H1 (cell line): ENCODE results near the gene ALKBH3. TPM values are rescaled to one million over a fixed set of nuclear protein-coding genes. Genes with fewer than 3 reads are reported as not detected.

Experiments used
- CTCF ChIA-PET: fragments of 300-600 bp; sonication (Branson Sonifier 250); formaldehyde crosslinking; loops from one replicate; lab custom pipeline; 2021; ENCODE audit not compliant: partially characterized antibody; lab: Charles Lee
- POLR2A ChIA-PET: fragments of 300-600 bp; sonication (Branson Sonifier 250); formaldehyde crosslinking; loops from one replicate; lab custom pipeline; 2021; ENCODE audit warnings: inconsistent platforms; ENCODE audit not compliant: partially characterized antibody; lab: Charles Lee
- DNase-seq, 2 experiments: peaks; one replicate each; pipeline versions ENCODE4 v3.0.0 to v3.0.0-alpha.2; 2010 to 2022; ENCODE audit warnings: low spot score in 2 of 2, low read depth in 1 of 2, mixed read lengths in 1 of 2
- FAIRE-seq: peaks from 2 replicates; lab custom pipeline; 2011; peaks lifted over from hg19 to GRCh38; lab: Jason Lieb, UNC
- H2AFZ ChIP-seq: 2 replicates; pipeline ENCODE4 v1.8.1; 2012; ENCODE audit warnings: low read length, inconsistent platforms
- H2AK5ac ChIP-seq: 2 replicates; pipeline ENCODE4 v1.6.1; 2013; ENCODE audit warnings: low read depth, low read length
- H2BK120ac ChIP-seq: replicated peaks from 2 replicates; pipeline ENCODE3; 2013; ENCODE audit warnings: low read depth, low read length, inconsistent platforms
- H2BK12ac ChIP-seq: 2 replicates; pipeline ENCODE4 v1.6.1; 2013; ENCODE audit warnings: low read depth, low read length
- H2BK15ac ChIP-seq: 2 replicates; pipeline ENCODE4 v1.6.1; 2013; ENCODE audit warnings: low read length
- H2BK20ac ChIP-seq: 2 replicates; pipeline ENCODE4 v1.6.1; 2013; ENCODE audit warnings: low read length
- H2BK5ac ChIP-seq: 2 replicates; pipeline ENCODE4 v1.6.1; 2013; ENCODE audit warnings: low read depth, low read length
- H3K14ac ChIP-seq: 2 replicates; pipeline ENCODE4 v1.6.1; 2013; ENCODE audit warnings: inconsistent platforms; ENCODE audit not compliant: insufficient read length
- H3K18ac ChIP-seq: 2 replicates; pipeline ENCODE4 v1.6.1; 2013; ENCODE audit warnings: low read length; ENCODE audit errors: extremely low read depth
- H3K23ac ChIP-seq: 2 replicates; pipeline ENCODE4 v1.6.1; 2013; ENCODE audit warnings: inconsistent platforms; ENCODE audit not compliant: insufficient read length
- H3K23me2 ChIP-seq: 2 replicates; pipeline ENCODE4 v1.6.1; 2013; ENCODE audit warnings: low read depth, low read length
- H3K27ac ChIP-seq: 2 replicates; pipeline ENCODE4 v1.6.1; 2011; ENCODE audit warnings: low read depth, low read length, inconsistent platforms
- H3K27me3 ChIP-seq, 4 experiments: replicated peaks in 1 of 4; 1 replicate in 1 of 4; 2 replicates in 3 of 4; pipeline versions ENCODE4 v1.6.1 to v1.8.1; 2011 to 2013; ENCODE audit warnings: low read length in 3 of 4, mild to moderate bottlenecking in 3 of 4, inconsistent platforms in 2 of 4, mixed read lengths in 2 of 4, moderate library complexity in 1 of 4; ENCODE audit not compliant: control insufficient read depth in 3 of 4, insufficient read depth in 3 of 4; ENCODE audit errors: extremely low read depth in 1 of 4
- H3K36me3 ChIP-seq, 4 experiments: 2 replicates each; pipeline versions ENCODE4 v1.6.1 to v1.8.1; 2011 to 2013; ENCODE audit warnings: mild to moderate bottlenecking in 4 of 4, low read length in 3 of 4, moderate library complexity in 2 of 4, control low read depth in 1 of 4, inconsistent platforms in 1 of 4; ENCODE audit not compliant: insufficient read depth in 4 of 4, control insufficient read depth in 2 of 4
- H3K4ac ChIP-seq: replicated peaks from 2 replicates; pipeline ENCODE3; 2013; ENCODE audit warnings: low read length, low read depth, mixed read lengths, inconsistent platforms; ENCODE audit not compliant: insufficient read length
- H3K4me1 ChIP-seq, 4 experiments: replicated peaks in 1 of 4; 1 replicate in 1 of 4; 2 replicates in 3 of 4; pipeline versions ENCODE4 v1.6.1 to v1.8.1; 2011 to 2013; ENCODE audit warnings: low read length in 3 of 4, inconsistent platforms in 2 of 4, mixed read lengths in 1 of 4; ENCODE audit not compliant: insufficient read depth in 4 of 4, control insufficient read depth in 3 of 4
- H3K4me2 ChIP-seq, 2 experiments: 2 replicates each; pipeline versions ENCODE4 v1.6.1 to v1.8.1; 2011 to 2013; ENCODE audit warnings: low read depth in 2 of 2, low read length in 2 of 2, control low read depth in 1 of 2, inconsistent platforms in 1 of 2, mild to moderate bottlenecking in 1 of 2; ENCODE audit not compliant: insufficient read depth in 1 of 2
- H3K4me3 ChIP-seq, 4 experiments: fragments of 200-600, 300-600 bp in 1 of 4; sonication (generic), shearing (Covaris generic), sonication (Bioruptor Twin) in 1 of 4; 2 replicates each; pipeline versions ENCODE4 v1.5.1 to v1.8.1; 2011 to 2016; ENCODE audit warnings: low read length in 4 of 4, low read depth in 3 of 4, control low read depth in 2 of 4, inconsistent platforms in 2 of 4, mild to moderate bottlenecking in 2 of 4, mixed read lengths in 1 of 4, moderate library complexity in 1 of 4; ENCODE audit not compliant: insufficient read depth in 2 of 4; ENCODE audit errors: extremely low read depth in 1 of 4
- H3K56ac ChIP-seq: replicated peaks from 2 replicates; pipeline ENCODE3; 2013; ENCODE audit warnings: low read depth, mild to moderate bottlenecking, mixed read lengths, low read length, inconsistent platforms; ENCODE audit not compliant: insufficient read length
- H3K79me1 ChIP-seq: 2 replicates; pipeline ENCODE4 v1.6.1; 2013; ENCODE audit warnings: low read depth, low read length, control low read depth
- H3K79me2 ChIP-seq, 2 experiments: 2 replicates each; pipeline versions ENCODE4 v1.6.1 to v1.8.1; 2012 to 2013; ENCODE audit warnings: low read length in 2 of 2, mild to moderate bottlenecking in 2 of 2, inconsistent platforms in 1 of 2; ENCODE audit not compliant: insufficient read depth in 2 of 2, control insufficient read depth in 1 of 2
- H3K9ac ChIP-seq, 4 experiments: replicated peaks in 1 of 4; 1 replicate in 1 of 4; 2 replicates in 3 of 4; pipeline versions ENCODE4 v1.6.1 to v1.8.1; 2011 to 2013; ENCODE audit warnings: low read depth in 3 of 4, low read length in 3 of 4, control low read depth in 2 of 4, mild to moderate bottlenecking in 2 of 4, moderate library complexity in 2 of 4, inconsistent platforms in 1 of 4; ENCODE audit errors: extremely low read depth in 1 of 4
- H3K9me3 ChIP-seq, 2 experiments: 2 replicates each; pipeline versions ENCODE4 v1.6.1 to v1.8.1; 2012 to 2013; ENCODE audit warnings: mild to moderate bottlenecking in 2 of 2, moderate library complexity in 2 of 2, control low read depth in 1 of 2, inconsistent platforms in 1 of 2, low read depth in 1 of 2, low read length in 1 of 2, mixed read lengths in 1 of 2; ENCODE audit not compliant: insufficient read depth in 2 of 2
- H4K20me1 ChIP-seq, 2 experiments: replicated peaks in 1 of 2; 2 replicates each; pipeline versions ENCODE3 to v1.8.1; 2011 to 2013; ENCODE audit warnings: inconsistent platforms in 2 of 2, low read length in 2 of 2, mild to moderate bottlenecking in 1 of 2; ENCODE audit not compliant: insufficient read depth in 2 of 2, control insufficient read depth in 1 of 2
- H4K5ac ChIP-seq: 2 replicates; pipeline ENCODE4 v1.6.1; 2013; ENCODE audit warnings: low read length, low read depth, mixed read lengths, inconsistent platforms; ENCODE audit not compliant: insufficient read length
- H4K8ac ChIP-seq: 2 replicates; pipeline ENCODE4 v1.8.0; 2013; ENCODE audit warnings: mild to moderate bottlenecking, moderate library complexity, low read length, inconsistent platforms; ENCODE audit not compliant: insufficient read depth; ENCODE audit errors: extremely low read depth
- H4K91ac ChIP-seq: replicated peaks from 2 replicates; pipeline ENCODE3; 2013; ENCODE audit warnings: low read length, mixed read lengths, inconsistent platforms; ENCODE audit not compliant: insufficient read length
- CBX5 ChIP-seq: fragments of 300-800, 300-1000 bp; sonication (generic); IDR thresholded peaks from 2 replicates; pipeline ENCODE4 v1.7.1; 2016; ENCODE audit warnings: antibody characterized with exemption, low read length, low read depth
- EGR1 ChIP-seq: IDR thresholded peaks from 2 replicates; pipeline ENCODE4 v1.6.1; 2011; ENCODE audit warnings: low read depth, low read length, borderline replicate concordance
- GTF2F1 ChIP-seq: IDR thresholded peaks from 2 replicates; pipeline ENCODE4 v1.6.1; 2012; ENCODE audit warnings: low read depth, low read length, improper control_type of control experiment, borderline replicate concordance
- HDAC2 ChIP-seq, 2 experiments: fragments of 300-600 bp in 1 of 2; sonication (generic) in 1 of 2; IDR thresholded peaks; 2 replicates each; pipeline ENCODE4 v1.6.1; 2011 to 2012; ENCODE audit warnings: low read depth in 2 of 2, low read length in 2 of 2, mild to moderate bottlenecking in 2 of 2, moderate library complexity in 2 of 2, borderline replicate concordance in 1 of 2, inconsistent platforms in 1 of 2
- PHF8 ChIP-seq: fragments of 200-600 bp; sonication (generic); conservative IDR thresholded peaks from 2 replicates; pipeline ENCODE4 v1.7.1; 2012; ENCODE audit warnings: low read depth, mild to moderate bottlenecking, inconsistent platforms, low read length, moderate library complexity
- POLR2A ChIP-seq, 2 experiments: IDR thresholded peaks; 1 replicate in 1 of 2; 2 replicates in 1 of 2; pipeline ENCODE4 v1.6.1; 2011; ENCODE audit warnings: low read depth in 2 of 2, low read length in 2 of 2, mild to moderate bottlenecking in 2 of 2; ENCODE audit errors: control extremely low read depth in 1 of 2
- POLR2AphosphoS5 ChIP-seq: IDR thresholded peaks from 2 replicates; pipeline ENCODE4 v1.6.1; 2011; ENCODE audit warnings: low read depth, low read length
- RNF2 ChIP-seq: fragments of 200-900, 300-1000 bp; sonication (generic); IDR thresholded peaks from 2 replicates; pipeline ENCODE4 v1.7.1; 2016; ENCODE audit warnings: borderline replicate concordance, low read depth, mild to moderate bottlenecking, antibody characterized with exemption, low read length; ENCODE audit not compliant: poor library complexity, severe bottlenecking; ENCODE audit errors: missing control alignments
- SRF ChIP-seq: IDR thresholded peaks from 2 replicates; pipeline ENCODE4 v1.6.1; 2011; ENCODE audit warnings: mild to moderate bottlenecking, low read depth, low read length, moderate library complexity
- ZNF274 ChIP-seq: IDR thresholded peaks from 2 replicates; pipeline ENCODE4 v1.7.0; 2012; ENCODE audit warnings: low read length, borderline replicate concordance; ENCODE audit errors: extremely low read depth
- WGBS, 2 experiments: shearing (Covaris generic) in 1 of 2; methylation state at CpG; one replicate each; pipeline versions ENCODE4 v1.1.6 to v1.1.7; 2013 to 2015; ENCODE audit warnings: low lambda C conversion rate in 2 of 2, mixed read lengths in 2 of 2, inconsistent platforms in 1 of 2, low coverage in 1 of 2, missing lambda C conversion rate in 1 of 2; ENCODE audit not compliant: insufficient replicate concordance in 2 of 2, insufficient coverage in 1 of 2, insufficient read length in 1 of 2; ENCODE audit errors: extremely low coverage in 1 of 2, missing lambda C conversion rate in 1 of 2; 5-methylcytosine and 5-hydroxymethylcytosine counted together
- polyA plus RNA-seq, 7 experiments: library from polyadenylated mRNA; depleted of rRNA in 3 of 7; stranded (reverse) in 5 of 7; unstranded in 2 of 7; fragments of >200 nt in 5 of 7; fragments of 200-250 nt in 2 of 7; gene quantifications; 1 replicate in 5 of 7; 2 replicates in 1 of 7; 4 replicates in 1 of 7; pipeline versions ENCODE4 v1.2.1 to v1.2.3, GENCODE V29; 2011 to 2013; ENCODE audit warnings: missing spikeins in 2 of 7, mixed read lengths in 2 of 7
- total RNA-seq: library from RNA; stranded (reverse); fragmentation: NEBNext Ultra II Directional; extraction: Animal tissue kit (Norgen Biotek cat#: 25700); gene quantifications from 2 replicates; pipeline ENCODE4 v1.2.1, GENCODE V29; 2021
- TF ChIP-seq, protein P1 (sequence below), 3 experiments: IDR thresholded peaks; 1 replicate in 2 of 3; 2 replicates in 1 of 3; pipeline versions ENCODE4 v1.5.1 to v1.6.1; 2011; ENCODE audit warnings: low read length in 3 of 3, mild to moderate bottlenecking in 3 of 3, inconsistent platforms in 2 of 3, low read depth in 1 of 3, moderate library complexity in 1 of 3; ENCODE audit not compliant: insufficient read depth in 1 of 3; ENCODE audit errors: control extremely low read depth in 1 of 3

The ALKBH3 gene
- total and polyA plus RNA-seq, 2 of the 8 experiments (the other 6 are each of a cell fraction or from before 2014, with no cell fraction given) = 10.5 to 11.4 TPM

DNA sequence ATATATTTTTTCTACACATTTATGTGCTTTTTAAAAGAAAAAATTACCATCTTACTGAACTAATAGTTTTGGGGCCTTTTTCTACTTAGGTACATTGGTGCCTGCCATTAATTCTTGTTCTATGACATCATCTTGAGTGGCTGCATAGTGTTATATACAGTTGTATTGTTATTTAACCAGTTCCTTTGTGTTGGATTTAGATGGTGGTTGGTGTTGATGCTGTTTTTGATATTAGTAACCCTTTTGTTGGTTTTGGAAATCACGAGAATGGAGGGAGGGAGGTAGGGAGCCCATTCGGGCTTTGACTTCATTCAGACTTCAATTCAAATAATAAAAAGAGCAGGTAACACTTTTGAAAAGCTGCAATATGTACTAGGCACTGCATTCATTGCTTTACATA lies 46.4 kb downstream of the ALKBH3 start:
- no peak for DNase-seq
- Histone ChIP-seq H4K91ac (no peak overlapping the region), H3K79me2 (no peaks in the 10 kb centered on the region), H3K9me3 (no peaks in the 10 kb centered on the region), H2BK20ac (no peak overlapping the region), H3K23me2 (no peaks in the 10 kb centered on the region), H3K9ac (no peak overlapping the region), H3K4me1 (peaks cover 2 to 12% (median 6%) of the 10 kb centered on the region in 4 experiments; a peak in 5 of 7 replicates), H3K14ac (no peak overlapping the region), H2AFZ (no peak overlapping the region), H3K56ac (no peak overlapping the region), H4K5ac (no peak overlapping the region), H3K23ac (no peak overlapping the region), H3K4me3 (no peak overlapping the region), H2BK15ac (no peak overlapping the region), H3K4me2 (no peak overlapping the region), H4K8ac (no peak overlapping the region; the same call in 1 of the 2 replicates), H2AK5ac (no peak overlapping the region), H3K36me3 (no peaks in the 10 kb centered on the region), H2BK5ac (no peak overlapping the region), H4K20me1 (no peaks in the 10 kb centered on the region), H2BK12ac (no peak overlapping the region), H3K4ac (no peak overlapping the region), H3K18ac (no peak overlapping the region), H3K27ac (no peak overlapping the region), H2BK120ac (no peak overlapping the region), H3K27me3 (no peaks in the 10 kb centered on the region; a peak in 1 of 7 replicates), H3K79me1 (no peaks in the 10 kb centered on the region)
- CTCF ChIA-PET = interaction anchor here (1.0 to 9.0 kb wide), 6 partner anchors 14 to 111 kb away, joined by 3 to 98 read pairs (median 6); partner anchors contain the start of gene C11orf96
- no peak for FAIRE-seq
- POLR2A ChIA-PET = interaction anchor here (1.3 kb wide), 1 partner anchor 16 kb away, joined by 5 read pairs; the partner anchor contains the start of gene C11orf96
- 76% methylated on average over 2 of the region's 2 CpGs; no CpG with 5 or more reads in 1 of the 2 experiments for WGBS, 2 experiments
- no peak for TF ChIP-seq ZNF274
- TF ChIP-seq EGR1 = no peak
- TF ChIP-seq GTF2F1 = no peak
- TF ChIP-seq CBX5 = no peak
- TF ChIP-seq POLR2A (IDR thresholded peaks at IDR 0.05; ENCODE audit: control extremely low read depth in 1 of 2, low read depth in 2 of 2, low read length in 2 of 2) = no peak
- TF ChIP-seq, protein P1, sequence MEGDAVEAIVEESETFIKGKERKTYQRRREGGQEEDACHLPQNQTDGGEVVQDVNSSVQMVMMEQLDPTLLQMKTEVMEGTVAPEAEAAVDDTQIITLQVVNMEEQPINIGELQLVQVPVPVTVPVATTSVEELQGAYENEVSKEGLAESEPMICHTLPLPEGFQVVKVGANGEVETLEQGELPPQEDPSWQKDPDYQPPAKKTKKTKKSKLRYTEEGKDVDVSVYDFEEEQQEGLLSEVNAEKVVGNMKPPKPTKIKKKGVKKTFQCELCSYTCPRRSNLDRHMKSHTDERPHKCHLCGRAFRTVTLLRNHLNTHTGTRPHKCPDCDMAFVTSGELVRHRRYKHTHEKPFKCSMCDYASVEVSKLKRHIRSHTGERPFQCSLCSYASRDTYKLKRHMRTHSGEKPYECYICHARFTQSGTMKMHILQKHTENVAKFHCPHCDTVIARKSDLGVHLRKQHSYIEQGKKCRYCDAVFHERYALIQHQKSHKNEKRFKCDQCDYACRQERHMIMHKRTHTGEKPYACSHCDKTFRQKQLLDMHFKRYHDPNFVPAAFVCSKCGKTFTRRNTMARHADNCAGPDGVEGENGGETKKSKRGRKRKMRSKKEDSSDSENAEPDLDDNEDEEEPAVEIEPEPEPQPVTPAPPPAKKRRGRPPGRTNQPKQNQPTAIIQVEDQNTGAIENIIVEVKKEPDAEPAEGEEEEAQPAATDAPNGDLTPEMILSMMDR (IDR thresholded peaks at IDR 0.05; ENCODE audit: control extremely low read depth in 1 of 3, insufficient read depth in 1 of 3, low read depth in 1 of 3, low read length in 3 of 3) = no peak
- TF ChIP-seq RNF2 = no peak
- TF ChIP-seq PHF8 = no peak
- no peak for TF ChIP-seq SRF
- no peak for TF ChIP-seq HDAC2 (IDR thresholded peaks at IDR 0.05; ENCODE audit: borderline replicate concordance in 1 of 2, low read depth in 2 of 2, low read length in 2 of 2)
- TF ChIP-seq POLR2AphosphoS5 = no peak
